BLaER1 (cell line): ENCODE results near the gene PTPRM.

ENCODE experiments used
- H3K27ac ChIP-seq: shearing (Covaris generic); formaldehyde crosslinking; 2 replicates; pipeline ENCODE4 v1.8.1; 2022
- H3K27me3 ChIP-seq: shearing (Covaris generic); formaldehyde crosslinking; 2 replicates; pipeline ENCODE4 v1.8.1; 2022
- H3K36me3 ChIP-seq: shearing (Covaris generic); formaldehyde crosslinking; 2 replicates; pipeline ENCODE4 v1.8.1; 2022
- H3K4me1 ChIP-seq: shearing (Covaris generic); formaldehyde crosslinking; 2 replicates; pipeline ENCODE4 v1.8.1; 2022
- H3K4me2 ChIP-seq: shearing (Covaris generic); formaldehyde crosslinking; 2 replicates; pipeline ENCODE4 v1.8.1; 2022
- H3K4me3 ChIP-seq: shearing (Covaris generic); formaldehyde crosslinking; 2 replicates; pipeline ENCODE4 v1.8.1; 2022
- H3K9ac ChIP-seq: shearing (Covaris generic); formaldehyde crosslinking; 2 replicates; pipeline ENCODE4 v1.8.1; 2022
- H3K9me3 ChIP-seq: shearing (Covaris generic); formaldehyde crosslinking; 2 replicates; pipeline ENCODE4 v1.8.1; 2022
- H4K20me1 ChIP-seq: shearing (Covaris generic); formaldehyde crosslinking; 2 replicates; pipeline ENCODE4 v1.8.1; 2022
- Cebpa-rat ChIP-seq: shearing (Covaris generic); IDR thresholded peaks from 2 replicates; pipeline ENCODE4 v1.8.1; 2022

The PTPRM gene

GRCh38 chr18:8274370-8274769 lies 707.3 kb downstream of the PTPRM start:
- Histone ChIP-seq H3K27me3 (no peaks in the 10 kb centered on the region), H3K4me3 (no peak overlapping the region), H3K9me3 (no peaks in the 10 kb centered on the region)

DNA sequence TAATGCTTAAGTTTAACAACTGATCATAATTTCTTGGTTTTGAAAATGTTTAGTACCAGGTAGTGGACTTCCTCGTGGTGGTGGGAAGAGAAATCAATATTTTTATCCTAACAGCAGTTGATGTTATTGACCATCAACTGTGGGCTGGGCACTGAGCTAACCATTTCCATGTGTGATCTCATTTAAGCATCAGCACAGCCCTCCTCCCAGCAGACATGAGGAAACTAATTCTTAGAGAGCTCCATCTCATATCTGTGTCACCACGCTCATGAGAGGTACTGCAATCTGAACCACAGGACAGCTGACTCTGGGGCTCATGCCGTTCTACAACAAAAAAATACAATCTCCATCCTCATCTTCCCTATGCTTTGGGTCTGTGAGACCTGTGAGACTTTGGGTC lies 709.3 kb downstream of the PTPRM start:
- no peaks in the 10 kb centered on the region for H3K4me1 ChIP-seq
- H3K27ac ChIP-seq, result no peak overlapping the region
- no peak overlapping the region for H3K9ac ChIP-seq
- H3K4me2 ChIP-seq, result no peak overlapping the region
- H3K27me3 ChIP-seq, result no peaks in the 10 kb centered on the region
- no peaks in the 10 kb centered on the region for H3K36me3 ChIP-seq
- no peaks in the 10 kb centered on the region for H4K20me1 ChIP-seq
- no peak overlapping the region for H3K4me3 ChIP-seq
- H3K9me3 ChIP-seq, result no peaks in the 10 kb centered on the region
- TF ChIP-seq Cebpa-rat, result no peak

More at GRCh38 chr18:8274370-8274769, 707.3 kb downstream of the PTPRM start:
- no peak for TF ChIP-seq Cebpa-rat
- H3K27ac ChIP-seq, result no peak overlapping the region
- no peaks in the 10 kb centered on the region for H3K4me1 ChIP-seq
- no peaks in the 10 kb centered on the region for H3K36me3 ChIP-seq
- no peak overlapping the region for H3K9ac ChIP-seq
- no peak overlapping the region for H3K4me2 ChIP-seq
- H4K20me1 ChIP-seq, result no peaks in the 10 kb centered on the region

- no peak overlapping the region for H3K4me3 ChIP-seq
- no peak overlapping the region for H3K27ac ChIP-seq
- H3K4me2 ChIP-seq, result no peak overlapping the region
- no peaks in the 10 kb centered on the region for H4K20me1 ChIP-seq
- no peaks in the 10 kb centered on the region for H3K4me1 ChIP-seq
- no peaks in the 10 kb centered on the region for H3K27me3 ChIP-seq
- H3K9me3 ChIP-seq, result no peaks in the 10 kb centered on the region
- TF ChIP-seq Cebpa-rat, result no peak
- no peaks in the 10 kb centered on the region for H3K36me3 ChIP-seq
- no peak overlapping the region for H3K9ac ChIP-seq
Measured at GRCh38 chr18:8277270-8277669, 710.2 kb downstream of the PTPRM start.

DNA sequence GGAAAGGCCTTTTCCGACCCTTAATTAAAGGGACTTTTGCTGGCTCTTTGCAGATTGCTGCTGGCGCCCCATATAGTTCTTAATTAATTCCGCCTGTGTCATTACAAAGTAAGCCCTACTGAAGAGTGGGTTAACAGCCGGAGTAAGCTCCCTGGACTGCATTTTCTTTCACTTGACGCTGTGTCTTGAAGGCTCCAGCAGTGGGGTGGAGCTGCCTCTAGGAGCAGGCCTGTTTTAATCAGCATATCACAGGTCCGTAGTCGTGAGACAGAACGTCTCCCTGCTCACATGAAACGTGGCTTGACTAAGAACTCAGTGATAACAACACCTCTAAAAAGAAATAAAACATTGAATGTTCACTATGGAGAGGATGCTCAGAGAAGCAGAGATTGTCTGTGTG lies 712.2 kb downstream of the PTPRM start:
- Histone ChIP-seq H3K36me3 (no peaks in the 10 kb centered on the region), H3K27ac (no peak overlapping the region), H3K9me3 (no peaks in the 10 kb centered on the region), H3K27me3 (no peaks in the 10 kb centered on the region), H3K4me3 (no peak overlapping the region), H3K9ac (no peak overlapping the region), H3K4me2 (no peak overlapping the region), H4K20me1 (no peaks in the 10 kb centered on the region), H3K4me1 (no peaks in the 10 kb centered on the region)
- TF ChIP-seq Cebpa-rat, result no peak

DNA sequence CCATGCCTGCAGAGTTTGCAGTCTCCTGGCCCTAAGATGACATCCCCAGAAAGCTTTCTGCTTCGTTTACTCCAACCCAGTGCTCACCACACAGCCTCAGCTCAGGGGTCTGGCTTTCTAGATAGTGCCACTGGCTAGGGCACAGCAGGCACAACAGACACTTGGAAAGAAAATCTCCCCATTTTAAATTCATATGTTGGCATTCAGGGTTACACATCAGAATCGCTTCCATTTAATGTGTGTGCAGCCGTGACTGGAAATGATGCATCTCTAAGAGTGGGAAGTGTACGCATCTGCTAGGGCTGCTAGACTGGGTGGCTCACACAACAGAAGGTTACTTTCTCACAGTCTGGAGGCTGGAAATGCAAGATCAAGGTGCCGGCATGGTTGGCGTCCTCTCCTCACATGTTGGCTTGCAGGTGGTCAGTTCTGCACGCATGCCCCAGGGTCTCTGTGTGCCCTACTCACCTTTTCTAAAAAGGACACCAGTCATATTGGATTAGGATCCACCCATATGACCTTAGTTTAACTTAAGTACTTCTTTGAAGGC lies 712.7 kb downstream of the PTPRM start:
- H3K4me3 ChIP-seq, result no peak overlapping the region
- H3K4me1 ChIP-seq, result no peaks in the 10 kb centered on the region
- H3K27me3 ChIP-seq, result no peaks in the 10 kb centered on the region

DNA sequence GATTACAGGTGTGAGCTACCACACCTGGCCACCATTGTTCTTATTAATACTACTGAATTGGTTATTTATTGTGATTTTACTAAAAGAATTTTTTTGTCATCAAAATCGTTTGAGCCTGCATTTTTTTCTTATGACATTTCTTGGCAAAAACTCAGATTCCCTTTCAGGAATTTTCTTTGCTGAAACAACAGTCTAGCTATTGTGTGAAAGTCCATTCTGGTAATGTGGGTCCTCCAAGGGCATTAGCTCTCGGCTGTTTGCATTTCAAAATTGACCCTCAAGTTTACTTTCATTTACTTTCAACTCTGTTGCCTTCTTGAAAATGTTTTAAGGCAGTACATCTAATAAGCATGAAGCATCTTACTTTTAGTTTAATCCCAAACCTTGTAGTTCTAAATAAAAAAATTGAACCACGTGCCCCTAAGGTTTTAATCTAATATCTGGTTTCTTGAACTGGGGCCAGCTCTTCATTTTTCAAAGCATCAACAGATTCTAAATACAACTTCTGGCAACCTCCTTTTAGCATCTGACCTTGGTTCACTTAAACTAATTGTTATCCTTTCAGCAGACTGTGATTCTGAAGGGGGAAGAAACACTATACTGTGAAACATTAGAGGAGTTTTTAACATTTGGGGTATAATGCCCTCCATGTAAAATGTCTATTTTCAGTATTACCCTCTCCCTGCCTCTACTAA lies 716.9 kb downstream of the PTPRM start:
- no peak for TF ChIP-seq Cebpa-rat
- no peak overlapping the region for H3K9ac ChIP-seq
- no peaks in the 10 kb centered on the region for H3K9me3 ChIP-seq
- no peaks in the 10 kb centered on the region for H3K36me3 ChIP-seq
- no peaks in the 10 kb centered on the region for H3K4me1 ChIP-seq
- H3K27ac ChIP-seq, result no peak overlapping the region
- no peaks in the 10 kb centered on the region for H4K20me1 ChIP-seq
- H3K4me3 ChIP-seq, result no peak overlapping the region
- no peaks in the 10 kb centered on the region for H3K27me3 ChIP-seq
- no peak overlapping the region for H3K4me2 ChIP-seq

More for the DNA sequence above, 712.7 kb downstream of the PTPRM start:
- no peaks in the 10 kb centered on the region for H4K20me1 ChIP-seq
- no peaks in the 10 kb centered on the region for H3K9me3 ChIP-seq
- no peak overlapping the region for H3K4me2 ChIP-seq
- H3K36me3 ChIP-seq, result no peaks in the 10 kb centered on the region
- no peak for TF ChIP-seq Cebpa-rat
- H3K9ac ChIP-seq, result no peak overlapping the region
- H3K27ac ChIP-seq, result no peak overlapping the region

- Histone ChIP-seq H3K36me3 (no peaks in the 10 kb centered on the region), H3K9me3 (no peaks in the 10 kb centered on the region), H3K4me3 (no peak overlapping the region), H3K4me2 (no peak overlapping the region), H3K4me1 (peaks cover 15% of the 10 kb centered on the region), H3K9ac (no peak overlapping the region), H3K27ac (no peak overlapping the region), H3K27me3 (no peaks in the 10 kb centered on the region), H4K20me1 (no peaks in the 10 kb centered on the region)
- TF ChIP-seq Cebpa-rat, result no peak
Measured at GRCh38 chr18:8286303-8286702, 719.2 kb downstream of the PTPRM start.

- H3K9ac ChIP-seq, result no peak overlapping the region
- H3K9me3 ChIP-seq, result no peaks in the 10 kb centered on the region
- H3K36me3 ChIP-seq, result no peaks in the 10 kb centered on the region
- H4K20me1 ChIP-seq, result no peaks in the 10 kb centered on the region
- no peaks in the 10 kb centered on the region for H3K27me3 ChIP-seq
- H3K4me2 ChIP-seq, result no peak overlapping the region
- no peak overlapping the region for H3K4me3 ChIP-seq
- TF ChIP-seq Cebpa-rat, result no peak
- H3K4me1 ChIP-seq, result peaks cover 20% of the 10 kb centered on the region
- H3K27ac ChIP-seq, result no peak overlapping the region
Measured at GRCh38 chr18:8287196-8287885, 720.2 kb downstream of the PTPRM start.

DNA sequence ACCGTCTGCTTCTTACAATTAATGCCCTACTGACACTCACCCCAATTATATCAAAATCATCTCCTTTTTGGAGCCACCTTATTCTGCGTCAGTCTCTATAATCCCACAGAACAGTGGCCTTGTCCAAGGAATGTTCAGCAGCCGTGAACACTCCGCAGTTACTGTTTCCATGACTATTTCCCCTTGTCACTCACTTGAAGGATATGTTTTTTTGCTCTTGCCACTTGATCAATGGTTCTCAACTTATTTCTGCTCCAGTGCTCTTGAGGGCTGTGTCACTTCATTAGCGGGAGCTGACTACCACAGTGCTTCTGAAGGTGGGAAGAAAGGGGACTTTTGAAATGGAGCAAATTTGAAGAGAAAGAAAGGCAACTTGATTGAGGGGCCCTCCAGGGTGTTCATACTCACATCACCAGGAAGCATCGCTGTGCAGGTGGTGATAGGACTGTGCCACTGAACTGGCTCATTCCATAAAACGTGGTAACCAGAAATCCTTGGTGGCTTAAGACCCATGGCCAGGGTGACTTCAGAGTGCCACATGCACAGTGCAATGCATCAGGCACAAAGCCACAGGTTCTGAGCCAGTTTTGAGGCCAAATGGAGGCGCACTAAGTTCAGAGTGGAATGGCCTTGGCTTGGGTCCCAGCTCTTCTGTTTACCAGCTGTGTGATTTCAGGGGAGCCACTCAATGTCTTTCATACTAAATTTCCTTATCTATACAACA lies 721.5 kb downstream of the PTPRM start:
- Histone ChIP-seq H3K9me3 (no peaks in the 10 kb centered on the region), H3K27ac (no peak overlapping the region), H3K27me3 (no peaks in the 10 kb centered on the region), H3K36me3 (no peaks in the 10 kb centered on the region), H3K4me1 (peaks cover 20% of the 10 kb centered on the region), H3K4me2 (no peak overlapping the region; the same call in 1 of the 2 replicates), H3K9ac (no peak overlapping the region), H4K20me1 (no peaks in the 10 kb centered on the region), H3K4me3 (no peak overlapping the region)
- TF ChIP-seq Cebpa-rat, result no peak

- Histone ChIP-seq H3K27me3 (no peaks in the 10 kb centered on the region), H3K4me2 (peak overlapping the region; percentile 45), H3K9ac (no peak overlapping the region), H3K27ac (no peak overlapping the region), H3K9me3 (no peaks in the 10 kb centered on the region), H3K4me3 (no peak overlapping the region), H3K36me3 (no peaks in the 10 kb centered on the region), H3K4me1 (peaks cover 20% of the 10 kb centered on the region), H4K20me1 (no peaks in the 10 kb centered on the region)
- no peak for TF ChIP-seq Cebpa-rat
Measured at GRCh38 chr18:8290435-8290834, 723.3 kb downstream of the PTPRM start.
